GM23338 (cell line): ENCODE results near the gene DRD2. TPM values are rescaled to one million over a fixed set of nuclear protein-coding genes. Genes with fewer than 3 reads are reported as not detected.

Experiments used
- ATAC-seq: fragments of 200-7000 bp; cut with Tn5 transposase; 3 replicates; pipeline ENCODE4 v1.9.1; 2020
- DNase-seq: peaks from one replicate; pipeline ENCODE4 v3.0.0-alpha.2; 2015; ENCODE audit warnings: low spot score
- H2AFZ ChIP-seq: fragments of 200-600 bp; sonication (generic); 2 replicates; pipeline ENCODE4 v1.8.0; 2016; ENCODE audit warnings: antibody characterized with exemption, mild to moderate bottlenecking, moderate library complexity
- H3F3A ChIP-seq: fragments of 200-600 bp; sonication (generic); replicated peaks from 2 replicates; pipeline ENCODE4 v1.8.0; 2017; ENCODE audit warnings: antibody characterized with exemption, mixed run types, low read depth
- H3K27ac ChIP-seq: fragments of 200-600 bp; sonication (generic); 2 replicates; pipeline ENCODE4 v1.6.1; 2016; ENCODE audit warnings: low read depth
- H3K27me3 ChIP-seq: fragments of 200-600 bp; sonication (generic); 2 replicates; pipeline ENCODE4 v1.8.0; 2016; ENCODE audit warnings: mild to moderate bottlenecking, mixed run types, moderate library complexity; ENCODE audit not compliant: insufficient read depth
- H3K36me3 ChIP-seq: fragments of 200-600 bp; sonication (generic); 2 replicates; pipeline ENCODE4 v1.8.0; 2016; ENCODE audit warnings: mild to moderate bottlenecking; ENCODE audit not compliant: insufficient read depth
- H3K4me1 ChIP-seq: fragments of 200-600 bp; sonication (generic); 2 replicates; pipeline ENCODE4 v1.8.0; 2016; ENCODE audit warnings: mild to moderate bottlenecking, moderate library complexity; ENCODE audit not compliant: insufficient read depth
- H3K4me2 ChIP-seq: fragments of 200-600 bp; sonication (generic); 2 replicates; pipeline ENCODE4 v1.7.1; 2017; ENCODE audit warnings: mixed run types
- H3K4me3 ChIP-seq: fragments of 200-600 bp; sonication (generic); 2 replicates; pipeline ENCODE4 v1.6.1; 2016; ENCODE audit warnings: mixed run types
- H3K79me2 ChIP-seq: fragments of 200-600 bp; sonication (generic); replicated peaks from 2 replicates; pipeline ENCODE4 v1.8.0; 2017; ENCODE audit warnings: mild to moderate bottlenecking; ENCODE audit not compliant: insufficient read depth
- H3K9me2 ChIP-seq: fragments of 200-600 bp; sonication (generic); 2 replicates; pipeline ENCODE4 v1.8.0; 2017; ENCODE audit not compliant: insufficient read depth
- H4K20me1 ChIP-seq: fragments of 200-600 bp; sonication (generic); replicated peaks from 2 replicates; pipeline ENCODE4 v1.8.0; 2017; ENCODE audit warnings: mild to moderate bottlenecking; ENCODE audit not compliant: insufficient read depth
- H3K27ac Mint-ChIP-seq: 2 replicates; pipeline ENCODE4 v1.8.0; 2020; ENCODE audit warnings: inconsistent platforms, mild to moderate bottlenecking, moderate library complexity, mixed read lengths
- H3K27me3 Mint-ChIP-seq: 3 replicates; pipeline ENCODE4 v1.8.0; 2022; ENCODE audit warnings: low read depth, mild to moderate bottlenecking, moderate library complexity, mixed read lengths, inconsistent platforms; ENCODE audit not compliant: insufficient read depth, poor library complexity
- H3K36me3 Mint-ChIP-seq: 3 replicates; pipeline ENCODE4 v1.8.0; 2021; ENCODE audit warnings: low read depth, mild to moderate bottlenecking, inconsistent platforms, moderate library complexity, mixed read lengths
- H3K4me1 Mint-ChIP-seq: 3 replicates; pipeline ENCODE4 v1.8.0; 2020; ENCODE audit warnings: mild to moderate bottlenecking, inconsistent platforms, mixed read lengths
- H3K4me3 Mint-ChIP-seq: 3 replicates; pipeline ENCODE4 v1.8.0; 2021; ENCODE audit warnings: moderate library complexity, mild to moderate bottlenecking, inconsistent platforms, mixed read lengths
- H3K9me3 Mint-ChIP-seq: 3 replicates; pipeline ENCODE4 v1.8.0; 2020; ENCODE audit warnings: moderate library complexity, mild to moderate bottlenecking, inconsistent platforms, mixed read lengths
- CREB1 ChIP-seq: fragments of 250-450 bp; sonication (Bioruptor Pico); IDR thresholded peaks from 2 replicates; pipeline ENCODE4 v1.5.0; 2020; ENCODE audit warnings: low read depth, mild to moderate bottlenecking, moderate library complexity
- EZH2 ChIP-seq: fragments of 200-600 bp; sonication (generic); IDR thresholded peaks from one replicate; pipeline ENCODE4 v1.8.0; 2017; ENCODE audit warnings: antibody characterized with exemption, mild to moderate bottlenecking, low read depth; ENCODE audit not compliant: unreplicated experiment
- JUNB ChIP-seq: IDR thresholded peaks from one replicate; pipeline ENCODE4 v1.6.1; 2016; ENCODE audit warnings: antibody characterized with exemption; ENCODE audit not compliant: unreplicated experiment
- NANOG ChIP-seq: IDR thresholded peaks from 2 replicates; pipeline ENCODE4 v1.6.1; 2016; ENCODE audit warnings: antibody characterized with exemption, borderline replicate concordance
- POLR2AphosphoS5 ChIP-seq: IDR thresholded peaks from 2 replicates; pipeline ENCODE4 v1.6.1; 2016; ENCODE audit warnings: antibody characterized with exemption, low read depth
- STAT1 ChIP-seq: IDR thresholded peaks from one replicate; pipeline ENCODE4 v1.6.1; 2016; ENCODE audit warnings: antibody characterized with exemption; ENCODE audit not compliant: unreplicated experiment
- ZNF114 ChIP-seq: fragments of 250-450 bp; sonication (Bioruptor Pico); IDR thresholded peaks from 2 replicates; pipeline ENCODE4 v1.5.0; 2020; ENCODE audit warnings: mild to moderate bottlenecking, moderate library complexity
- ZNF331 ChIP-seq: fragments of 250-450 bp; sonication (Bioruptor Pico); IDR thresholded peaks from 2 replicates; pipeline ENCODE4 v1.5.0; 2020; ENCODE audit warnings: low read depth, mild to moderate bottlenecking, moderate library complexity
- polyA plus RNA-seq: library from polyadenylated mRNA; unstranded; fragments of >200 nt; fragmentation: Nextera tagmentation; extraction: Ambion mirVana; gene quantifications from 2 replicates; pipeline ENCODE4 v1.2.1, GENCODE V29; 2016
- total RNA-seq: library from RNA; depleted of rRNA; stranded (reverse); fragments of >200 nt; shearing (Covaris generic); gene quantifications from 2 replicates; pipeline ENCODE4 v1.2.3, GENCODE V29; 2014
- TF ChIP-seq, protein P1 (sequence below), 2 experiments: fragments of 200-600 bp in 1 of 2; sonication (generic) in 1 of 2; conservative IDR thresholded peaks; 2 replicates each; pipeline versions ENCODE4 v1.5.1 to v1.6.1; 2016 to 2017; ENCODE audit warnings: antibody characterized with exemption in 2 of 2, low read depth in 2 of 2, mild to moderate bottlenecking in 2 of 2, moderate library complexity in 1 of 2
- TF ChIP-seq, protein P2 (sequence below): fragments of 250-450 bp; sonication (Bioruptor Pico); IDR thresholded peaks from 2 replicates; pipeline ENCODE4 v1.5.0; 2020; ENCODE audit warnings: mild to moderate bottlenecking, moderate library complexity
- TF ChIP-seq, protein P3 (sequence below): IDR thresholded peaks from one replicate; pipeline ENCODE4 v1.6.1; 2018; ENCODE audit warnings: antibody characterized with exemption; ENCODE audit not compliant: unreplicated experiment
- TF ChIP-seq, protein P4 (sequence below): IDR thresholded peaks from 2 replicates; pipeline ENCODE4 v1.6.1; 2016; ENCODE audit warnings: antibody characterized with exemption

Gene DRD2
- total and polyA plus RNA-seq, 2 experiments from 2014 or later, result 0.21 to 0.66 TPM

DNA sequence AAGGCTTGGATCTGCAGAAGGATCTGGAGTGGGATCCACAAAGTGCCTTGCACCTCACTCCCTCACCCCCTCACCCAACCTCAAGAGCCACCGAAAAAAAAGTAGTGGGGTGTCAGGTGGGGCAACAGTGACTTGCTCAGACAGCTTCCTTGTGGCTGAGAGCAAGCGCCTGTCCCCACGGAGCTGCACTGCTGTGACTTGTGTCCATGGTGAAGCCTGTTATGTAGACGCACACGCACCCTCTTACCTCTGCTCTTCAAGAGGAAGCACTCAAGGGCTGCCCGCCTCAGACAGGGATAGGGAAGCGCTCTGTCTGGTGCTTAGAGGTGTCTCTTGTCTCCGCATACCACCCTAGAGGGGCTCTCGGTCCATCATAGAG, 1.2 kb downstream of the DRD2 start (continued):
- TF ChIP-seq, protein P1, sequence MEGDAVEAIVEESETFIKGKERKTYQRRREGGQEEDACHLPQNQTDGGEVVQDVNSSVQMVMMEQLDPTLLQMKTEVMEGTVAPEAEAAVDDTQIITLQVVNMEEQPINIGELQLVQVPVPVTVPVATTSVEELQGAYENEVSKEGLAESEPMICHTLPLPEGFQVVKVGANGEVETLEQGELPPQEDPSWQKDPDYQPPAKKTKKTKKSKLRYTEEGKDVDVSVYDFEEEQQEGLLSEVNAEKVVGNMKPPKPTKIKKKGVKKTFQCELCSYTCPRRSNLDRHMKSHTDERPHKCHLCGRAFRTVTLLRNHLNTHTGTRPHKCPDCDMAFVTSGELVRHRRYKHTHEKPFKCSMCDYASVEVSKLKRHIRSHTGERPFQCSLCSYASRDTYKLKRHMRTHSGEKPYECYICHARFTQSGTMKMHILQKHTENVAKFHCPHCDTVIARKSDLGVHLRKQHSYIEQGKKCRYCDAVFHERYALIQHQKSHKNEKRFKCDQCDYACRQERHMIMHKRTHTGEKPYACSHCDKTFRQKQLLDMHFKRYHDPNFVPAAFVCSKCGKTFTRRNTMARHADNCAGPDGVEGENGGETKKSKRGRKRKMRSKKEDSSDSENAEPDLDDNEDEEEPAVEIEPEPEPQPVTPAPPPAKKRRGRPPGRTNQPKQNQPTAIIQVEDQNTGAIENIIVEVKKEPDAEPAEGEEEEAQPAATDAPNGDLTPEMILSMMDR (conservative IDR thresholded peaks at IDR 0.05; ENCODE audit: low read depth in 2 of 2), result no peak

DNA sequence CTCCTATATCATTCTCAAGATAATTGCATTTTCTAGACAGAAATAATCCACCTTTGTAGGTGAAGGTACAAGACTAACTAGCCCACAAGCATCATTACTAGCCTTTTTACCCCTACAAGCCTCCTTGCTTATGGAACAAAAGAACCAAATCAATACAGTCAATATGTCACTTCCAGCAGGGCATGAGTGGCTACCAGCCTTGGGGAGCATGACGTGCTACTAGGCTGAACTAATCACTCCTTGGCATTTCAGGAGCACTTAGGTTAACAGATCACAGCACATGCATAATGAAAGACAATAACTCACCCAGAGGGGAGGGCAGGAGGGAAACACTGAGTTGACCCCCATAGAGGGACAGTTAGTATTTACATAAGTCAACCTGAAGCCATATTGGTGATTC, 2.7 kb downstream of the DRD2 start:
- Histone ChIP-seq H3K4me3 (no peak overlapping the region), H3K27me3 (peaks cover 35% of the 10 kb centered on the region), H3K4me1 (peaks cover 12% of the 10 kb centered on the region; the same call in 1 of the 2 replicates), H3K79me2 (no peaks in the 10 kb centered on the region), H3K36me3 (no peaks in the 10 kb centered on the region), H2AFZ (no peak overlapping the region), H3K27ac (no peak overlapping the region), H4K20me1 (no peaks in the 10 kb centered on the region; the same call in 1 of the 2 replicates), H3K4me2 (no peak overlapping the region), H3F3A (no peaks in the 10 kb centered on the region), H3K9me2 (no peaks in the 10 kb centered on the region)
- no peaks in the 10 kb centered on the region for H3K36me3 Mint-ChIP-seq
- H3K4me1 Mint-ChIP-seq, result peaks cover 28% of the 10 kb centered on the region
- H3K4me3 Mint-ChIP-seq, result no peak overlapping the region
- no peak for DNase-seq
- peaks cover 26% of the 10 kb centered on the region for H3K27me3 Mint-ChIP-seq
- no peaks in the 10 kb centered on the region for H3K9me3 Mint-ChIP-seq
- ATAC-seq, result no peak
- H3K27ac Mint-ChIP-seq, result no peak overlapping the region
- TF ChIP-seq ZNF114 (CRISPR knock-in tag) (no peak), NANOG (no peak), ZNF331 (CRISPR knock-in tag) (no peak), JUNB (no peak), CREB1 (CRISPR knock-in tag) (no peak), EZH2 (no peak), STAT1 (no peak), POLR2AphosphoS5 (no peak)
- TF ChIP-seq, protein P2, sequence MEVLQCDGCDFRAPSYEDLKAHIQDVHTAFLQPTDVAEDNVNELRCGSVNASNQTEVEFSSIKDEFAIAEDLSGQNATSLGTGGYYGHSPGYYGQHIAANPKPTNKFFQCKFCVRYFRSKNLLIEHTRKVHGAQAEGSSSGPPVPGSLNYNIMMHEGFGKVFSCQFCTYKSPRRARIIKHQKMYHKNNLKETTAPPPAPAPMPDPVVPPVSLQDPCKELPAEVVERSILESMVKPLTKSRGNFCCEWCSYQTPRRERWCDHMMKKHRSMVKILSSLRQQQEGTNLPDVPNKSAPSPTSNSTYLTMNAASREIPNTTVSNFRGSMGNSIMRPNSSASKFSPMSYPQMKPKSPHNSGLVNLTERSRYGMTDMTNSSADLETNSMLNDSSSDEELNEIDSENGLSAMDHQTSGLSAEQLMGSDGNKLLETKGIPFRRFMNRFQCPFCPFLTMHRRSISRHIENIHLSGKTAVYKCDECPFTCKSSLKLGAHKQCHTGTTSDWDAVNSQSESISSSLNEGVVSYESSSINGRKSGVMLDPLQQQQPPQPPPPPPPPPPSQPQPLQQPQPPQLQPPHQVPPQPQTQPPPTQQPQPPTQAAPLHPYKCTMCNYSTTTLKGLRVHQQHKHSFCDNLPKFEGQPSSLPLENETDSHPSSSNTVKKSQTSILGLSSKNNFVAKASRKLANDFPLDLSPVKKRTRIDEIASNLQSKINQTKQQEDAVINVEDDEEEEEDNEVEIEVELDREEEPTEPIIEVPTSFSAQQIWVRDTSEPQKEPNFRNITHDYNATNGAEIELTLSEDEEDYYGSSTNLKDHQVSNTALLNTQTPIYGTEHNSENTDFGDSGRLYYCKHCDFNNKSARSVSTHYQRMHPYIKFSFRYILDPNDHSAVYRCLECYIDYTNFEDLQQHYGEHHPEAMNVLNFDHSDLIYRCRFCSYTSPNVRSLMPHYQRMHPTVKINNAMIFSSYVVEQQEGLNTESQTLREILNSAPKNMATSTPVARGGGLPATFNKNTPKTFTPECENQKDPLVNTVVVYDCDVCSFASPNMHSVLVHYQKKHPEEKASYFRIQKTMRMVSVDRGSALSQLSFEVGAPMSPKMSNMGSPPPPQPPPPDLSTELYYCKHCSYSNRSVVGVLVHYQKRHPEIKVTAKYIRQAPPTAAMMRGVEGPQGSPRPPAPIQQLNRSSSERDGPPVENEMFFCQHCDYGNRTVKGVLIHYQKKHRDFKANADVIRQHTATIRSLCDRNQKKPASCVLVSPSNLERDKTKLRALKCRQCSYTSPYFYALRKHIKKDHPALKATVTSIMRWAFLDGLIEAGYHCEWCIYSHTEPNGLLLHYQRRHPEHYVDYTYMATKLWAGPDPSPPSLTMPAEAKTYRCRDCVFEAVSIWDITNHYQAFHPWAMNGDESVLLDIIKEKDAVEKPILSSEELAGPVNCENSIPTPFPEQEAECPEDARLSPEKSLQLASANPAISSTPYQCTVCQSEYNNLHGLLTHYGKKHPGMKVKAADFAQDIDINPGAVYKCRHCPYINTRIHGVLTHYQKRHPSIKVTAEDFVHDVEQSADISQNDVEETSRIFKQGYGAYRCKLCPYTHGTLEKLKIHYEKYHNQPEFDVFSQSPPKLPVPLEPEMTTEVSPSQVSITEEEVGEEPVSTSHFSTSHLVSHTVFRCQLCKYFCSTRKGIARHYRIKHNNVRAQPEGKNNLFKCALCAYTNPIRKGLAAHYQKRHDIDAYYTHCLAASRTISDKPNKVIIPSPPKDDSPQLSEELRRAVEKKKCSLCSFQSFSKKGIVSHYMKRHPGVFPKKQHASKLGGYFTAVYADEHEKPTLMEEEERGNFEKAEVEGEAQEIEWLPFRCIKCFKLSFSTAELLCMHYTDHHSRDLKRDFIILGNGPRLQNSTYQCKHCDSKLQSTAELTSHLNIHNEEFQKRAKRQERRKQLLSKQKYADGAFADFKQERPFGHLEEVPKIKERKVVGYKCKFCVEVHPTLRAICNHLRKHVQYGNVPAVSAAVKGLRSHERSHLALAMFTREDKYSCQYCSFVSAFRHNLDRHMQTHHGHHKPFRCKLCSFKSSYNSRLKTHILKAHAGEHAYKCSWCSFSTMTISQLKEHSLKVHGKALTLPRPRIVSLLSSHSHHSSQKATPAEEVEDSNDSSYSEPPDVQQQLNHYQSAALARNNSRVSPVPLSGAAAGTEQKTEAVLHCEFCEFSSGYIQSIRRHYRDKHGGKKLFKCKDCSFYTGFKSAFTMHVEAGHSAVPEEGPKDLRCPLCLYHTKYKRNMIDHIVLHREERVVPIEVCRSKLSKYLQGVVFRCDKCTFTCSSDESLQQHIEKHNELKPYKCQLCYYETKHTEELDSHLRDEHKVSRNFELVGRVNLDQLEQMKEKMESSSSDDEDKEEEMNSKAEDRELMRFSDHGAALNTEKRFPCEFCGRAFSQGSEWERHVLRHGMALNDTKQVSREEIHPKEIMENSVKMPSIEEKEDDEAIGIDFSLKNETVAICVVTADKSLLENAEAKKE, result no peak
- TF ChIP-seq, protein P3, sequence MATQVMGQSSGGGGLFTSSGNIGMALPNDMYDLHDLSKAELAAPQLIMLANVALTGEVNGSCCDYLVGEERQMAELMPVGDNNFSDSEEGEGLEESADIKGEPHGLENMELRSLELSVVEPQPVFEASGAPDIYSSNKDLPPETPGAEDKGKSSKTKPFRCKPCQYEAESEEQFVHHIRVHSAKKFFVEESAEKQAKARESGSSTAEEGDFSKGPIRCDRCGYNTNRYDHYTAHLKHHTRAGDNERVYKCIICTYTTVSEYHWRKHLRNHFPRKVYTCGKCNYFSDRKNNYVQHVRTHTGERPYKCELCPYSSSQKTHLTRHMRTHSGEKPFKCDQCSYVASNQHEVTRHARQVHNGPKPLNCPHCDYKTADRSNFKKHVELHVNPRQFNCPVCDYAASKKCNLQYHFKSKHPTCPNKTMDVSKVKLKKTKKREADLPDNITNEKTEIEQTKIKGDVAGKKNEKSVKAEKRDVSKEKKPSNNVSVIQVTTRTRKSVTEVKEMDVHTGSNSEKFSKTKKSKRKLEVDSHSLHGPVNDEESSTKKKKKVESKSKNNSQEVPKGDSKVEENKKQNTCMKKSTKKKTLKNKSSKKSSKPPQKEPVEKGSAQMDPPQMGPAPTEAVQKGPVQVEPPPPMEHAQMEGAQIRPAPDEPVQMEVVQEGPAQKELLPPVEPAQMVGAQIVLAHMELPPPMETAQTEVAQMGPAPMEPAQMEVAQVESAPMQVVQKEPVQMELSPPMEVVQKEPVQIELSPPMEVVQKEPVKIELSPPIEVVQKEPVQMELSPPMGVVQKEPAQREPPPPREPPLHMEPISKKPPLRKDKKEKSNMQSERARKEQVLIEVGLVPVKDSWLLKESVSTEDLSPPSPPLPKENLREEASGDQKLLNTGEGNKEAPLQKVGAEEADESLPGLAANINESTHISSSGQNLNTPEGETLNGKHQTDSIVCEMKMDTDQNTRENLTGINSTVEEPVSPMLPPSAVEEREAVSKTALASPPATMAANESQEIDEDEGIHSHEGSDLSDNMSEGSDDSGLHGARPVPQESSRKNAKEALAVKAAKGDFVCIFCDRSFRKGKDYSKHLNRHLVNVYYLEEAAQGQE, result no peak
- TF ChIP-seq, protein P4, sequence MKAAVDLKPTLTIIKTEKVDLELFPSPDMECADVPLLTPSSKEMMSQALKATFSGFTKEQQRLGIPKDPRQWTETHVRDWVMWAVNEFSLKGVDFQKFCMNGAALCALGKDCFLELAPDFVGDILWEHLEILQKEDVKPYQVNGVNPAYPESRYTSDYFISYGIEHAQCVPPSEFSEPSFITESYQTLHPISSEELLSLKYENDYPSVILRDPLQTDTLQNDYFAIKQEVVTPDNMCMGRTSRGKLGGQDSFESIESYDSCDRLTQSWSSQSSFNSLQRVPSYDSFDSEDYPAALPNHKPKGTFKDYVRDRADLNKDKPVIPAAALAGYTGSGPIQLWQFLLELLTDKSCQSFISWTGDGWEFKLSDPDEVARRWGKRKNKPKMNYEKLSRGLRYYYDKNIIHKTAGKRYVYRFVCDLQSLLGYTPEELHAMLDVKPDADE, result no peak
